ENCODE results near the gene ENOX1. TPM values are rescaled to one million over a fixed set of nuclear protein-coding genes. Genes with fewer than 3 reads are reported as not detected.

ENOX1 gene
- polyA plus RNA-seq, 3 donors, result 0.04 TPM; not detected in 2

DNA sequence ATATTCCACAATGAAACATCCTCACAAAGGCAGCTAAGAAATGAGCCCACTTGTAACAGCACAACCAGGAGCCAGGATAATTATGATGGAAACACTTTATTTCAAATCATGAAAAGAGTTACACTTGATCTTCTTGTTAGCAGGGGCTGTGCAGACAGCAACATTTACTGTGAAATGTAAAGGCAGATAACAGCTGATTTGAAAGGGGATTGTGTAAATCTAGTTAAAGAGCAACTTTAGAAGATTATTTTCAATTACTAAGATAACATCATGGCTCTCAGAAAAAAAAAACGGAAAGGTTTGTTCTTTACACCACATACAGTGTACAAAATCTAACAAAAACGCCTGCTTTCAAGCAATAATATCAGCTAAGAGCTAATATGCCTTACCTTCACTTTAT, 22.4 kb downstream of the ENOX1 start:
- no peak overlapping the region for H3K27ac Mint-ChIP-seq
- no peaks in the 10 kb centered on the region for H4K20me1 ChIP-seq (ENCODE audit: insufficient read depth, low read length)
- H3K36me3 ChIP-seq (replicated peaks in 1 of 2; ENCODE audit: control insufficient read depth in 1 of 2, insufficient read depth in 2 of 2, low read length in 2 of 2), result no peaks in the 10 kb centered on the region
- H3K4me1 ChIP-seq (ENCODE audit: control insufficient read depth in 1 of 2, insufficient read depth in 2 of 2, low read length in 2 of 2), result peaks cover 3% of the 10 kb centered on the region in 2 donors
- H3K9me3 Mint-ChIP-seq, result peaks cover 0 to 2% (median 0%) of the 10 kb centered on the region in 7 donors
- DNase-seq, result no peak
- TF ChIP-seq, protein P1, sequence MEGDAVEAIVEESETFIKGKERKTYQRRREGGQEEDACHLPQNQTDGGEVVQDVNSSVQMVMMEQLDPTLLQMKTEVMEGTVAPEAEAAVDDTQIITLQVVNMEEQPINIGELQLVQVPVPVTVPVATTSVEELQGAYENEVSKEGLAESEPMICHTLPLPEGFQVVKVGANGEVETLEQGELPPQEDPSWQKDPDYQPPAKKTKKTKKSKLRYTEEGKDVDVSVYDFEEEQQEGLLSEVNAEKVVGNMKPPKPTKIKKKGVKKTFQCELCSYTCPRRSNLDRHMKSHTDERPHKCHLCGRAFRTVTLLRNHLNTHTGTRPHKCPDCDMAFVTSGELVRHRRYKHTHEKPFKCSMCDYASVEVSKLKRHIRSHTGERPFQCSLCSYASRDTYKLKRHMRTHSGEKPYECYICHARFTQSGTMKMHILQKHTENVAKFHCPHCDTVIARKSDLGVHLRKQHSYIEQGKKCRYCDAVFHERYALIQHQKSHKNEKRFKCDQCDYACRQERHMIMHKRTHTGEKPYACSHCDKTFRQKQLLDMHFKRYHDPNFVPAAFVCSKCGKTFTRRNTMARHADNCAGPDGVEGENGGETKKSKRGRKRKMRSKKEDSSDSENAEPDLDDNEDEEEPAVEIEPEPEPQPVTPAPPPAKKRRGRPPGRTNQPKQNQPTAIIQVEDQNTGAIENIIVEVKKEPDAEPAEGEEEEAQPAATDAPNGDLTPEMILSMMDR (IDR thresholded peaks at IDR 0.05), result no peak
- no peaks in the 10 kb centered on the region for H3K27me3 ChIP-seq (ENCODE audit: control insufficient read depth in 2 of 2, insufficient read depth in 2 of 2, low read length in 2 of 2)
- H3K27me3 Mint-ChIP-seq (ENCODE audit: low read depth in 3 of 3), result peaks cover 0 to 7% (median 3%) of the 10 kb centered on the region in 3 donors
- H3K4me3 Mint-ChIP-seq, result no peak overlapping the region
- H3K79me2 ChIP-seq (ENCODE audit: insufficient read depth, low read length), result no peaks in the 10 kb centered on the region
- peaks cover 3% of the 10 kb centered on the region for H3K4me1 Mint-ChIP-seq
- intact Hi-C loops (cut with micrococcal nuclease), result no loop called here
- H2AFZ ChIP-seq (ENCODE audit: insufficient read depth, low read depth, low read length, poor library complexity, severe bottlenecking), result no peak overlapping the region
- no peak overlapping the region for H3K4me2 ChIP-seq (replicated peaks; ENCODE audit: extremely low read depth, low read length, poor library complexity, severe bottlenecking)
- H3K27ac ChIP-seq (ENCODE audit: low read depth in 1 of 2, low read length in 2 of 2), result no peak overlapping the region
- no peak overlapping the region for H3K4me3 ChIP-seq (replicated peaks in 1 of 3; ENCODE audit: low read depth in 2 of 3, low read length in 3 of 3)
- H3K9ac ChIP-seq (ENCODE audit: insufficient read depth, low read length, poor library complexity, severe bottlenecking), result no peak overlapping the region
- 79% methylated on average over 2 of the region's 2 CpGs for WGBS (ENCODE audit: insufficient coverage)
- H3K36me3 Mint-ChIP-seq, result no peaks in the 10 kb centered on the region
- no peaks in the 10 kb centered on the region for H3K9me3 ChIP-seq (replicated peaks in 1 of 2; ENCODE audit: control insufficient read depth in 1 of 2, insufficient read depth in 1 of 2, low read length in 2 of 2)

- no peak overlapping the region for H3K27ac Mint-ChIP-seq
- no peaks in the 10 kb centered on the region for H3K4me1 Mint-ChIP-seq
- Histone ChIP-seq H2AFZ (ENCODE audit: insufficient read depth, low read depth, low read length, poor library complexity, severe bottlenecking) (no peak overlapping the region), H3K36me3 (replicated peaks in 1 of 2; ENCODE audit: control insufficient read depth in 1 of 2, insufficient read depth in 2 of 2, low read length in 2 of 2) (no peaks in the 10 kb centered on the region), H3K27ac (ENCODE audit: low read depth in 1 of 2, low read length in 2 of 2) (no peak overlapping the region), H3K79me2 (ENCODE audit: insufficient read depth, low read length) (no peaks in the 10 kb centered on the region), H3K4me2 (replicated peaks; ENCODE audit: extremely low read depth, low read length, poor library complexity, severe bottlenecking) (no peak overlapping the region), H3K4me1 (ENCODE audit: control insufficient read depth in 1 of 2, insufficient read depth in 2 of 2, low read length in 2 of 2) (no peaks in the 10 kb centered on the region), H3K9me3 (replicated peaks in 1 of 2; ENCODE audit: control insufficient read depth in 1 of 2, insufficient read depth in 1 of 2, low read length in 2 of 2) (no peaks in the 10 kb centered on the region), H3K27me3 (ENCODE audit: control insufficient read depth in 2 of 2, insufficient read depth in 2 of 2, low read length in 2 of 2) (no peaks in the 10 kb centered on the region), H3K4me3 (replicated peaks in 1 of 3; ENCODE audit: low read depth in 2 of 3, low read length in 3 of 3) (no peak overlapping the region), H4K20me1 (ENCODE audit: insufficient read depth, low read length) (no peaks in the 10 kb centered on the region), H3K9ac (ENCODE audit: insufficient read depth, low read length, poor library complexity, severe bottlenecking) (no peak overlapping the region)
- no peak overlapping the region for H3K4me3 Mint-ChIP-seq
- H3K9me3 Mint-ChIP-seq, result peaks cover 0 to 2% (median 0%) of the 10 kb centered on the region in 7 donors
- peaks cover 3 to 7% (median 4%) of the 10 kb centered on the region in 3 donors for H3K27me3 Mint-ChIP-seq (ENCODE audit: low read depth in 3 of 3)
- no peak for DNase-seq
- TF ChIP-seq, protein P1 (IDR thresholded peaks at IDR 0.05), result no peak
- 81% methylated on average over 6 of the region's 6 CpGs for WGBS (ENCODE audit: insufficient coverage)
- H3K36me3 Mint-ChIP-seq, result no peaks in the 10 kb centered on the region
- intact Hi-C loops (cut with micrococcal nuclease), result no loop called here
Measured at GRCh38 chr13:43763143-43763759, 23.5 kb downstream of the ENOX1 start.
